ENCODE measurements around the gene SFXN3. TPM values are rescaled to one million over a fixed set of nuclear protein-coding genes. Genes with fewer than 3 reads are reported as not detected.
A peak's percentile ranks its signal among the peaks of the same experiment; 100 is the strongest.

The SFXN3 gene
- polyA plus RNA-seq, 1 experiment: 125 TPM

DNA sequence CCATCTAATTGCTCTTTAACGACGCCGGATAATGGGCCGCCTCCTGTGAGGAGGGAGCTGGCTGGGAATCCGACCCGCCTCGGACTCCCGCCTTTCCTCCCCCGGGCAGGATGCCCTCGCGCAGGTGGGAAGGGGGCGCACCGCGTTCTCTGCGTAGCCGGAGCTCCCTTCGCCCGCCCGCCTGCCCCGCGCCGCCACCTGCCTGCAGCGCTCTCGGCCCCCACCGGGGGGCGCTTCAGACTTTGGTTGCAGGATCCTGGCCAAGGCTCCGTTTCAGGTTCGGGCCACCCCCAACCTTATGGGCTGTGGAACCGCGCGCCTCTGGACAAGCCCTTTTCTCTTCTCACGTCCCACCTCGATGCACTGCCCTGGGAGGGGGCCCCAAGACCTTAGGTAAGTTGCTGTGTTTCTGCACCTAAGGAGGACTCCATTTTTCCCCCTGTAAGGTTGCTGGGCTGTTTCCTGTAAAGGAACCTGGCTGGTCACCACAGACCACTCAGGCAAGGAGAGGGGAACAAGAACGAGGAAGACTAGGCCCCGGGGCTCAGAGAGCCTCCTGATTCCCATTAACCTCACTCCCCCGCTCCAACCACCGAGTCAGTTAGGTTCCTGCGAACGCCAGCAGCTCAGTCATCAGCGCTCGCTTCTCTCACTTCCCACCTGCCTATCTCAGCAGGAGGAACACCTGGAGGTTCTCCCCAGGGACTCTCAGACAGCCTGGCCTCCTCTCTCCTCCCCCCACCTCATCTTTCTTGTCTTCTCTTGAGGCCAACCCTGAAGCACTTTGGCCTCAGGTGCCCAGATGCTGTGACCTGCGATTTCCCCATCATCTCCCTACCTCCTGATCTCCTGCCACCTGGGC, 19.4 kb downstream of the SFXN3 start:
- TF ChIP-seq, protein P1, sequence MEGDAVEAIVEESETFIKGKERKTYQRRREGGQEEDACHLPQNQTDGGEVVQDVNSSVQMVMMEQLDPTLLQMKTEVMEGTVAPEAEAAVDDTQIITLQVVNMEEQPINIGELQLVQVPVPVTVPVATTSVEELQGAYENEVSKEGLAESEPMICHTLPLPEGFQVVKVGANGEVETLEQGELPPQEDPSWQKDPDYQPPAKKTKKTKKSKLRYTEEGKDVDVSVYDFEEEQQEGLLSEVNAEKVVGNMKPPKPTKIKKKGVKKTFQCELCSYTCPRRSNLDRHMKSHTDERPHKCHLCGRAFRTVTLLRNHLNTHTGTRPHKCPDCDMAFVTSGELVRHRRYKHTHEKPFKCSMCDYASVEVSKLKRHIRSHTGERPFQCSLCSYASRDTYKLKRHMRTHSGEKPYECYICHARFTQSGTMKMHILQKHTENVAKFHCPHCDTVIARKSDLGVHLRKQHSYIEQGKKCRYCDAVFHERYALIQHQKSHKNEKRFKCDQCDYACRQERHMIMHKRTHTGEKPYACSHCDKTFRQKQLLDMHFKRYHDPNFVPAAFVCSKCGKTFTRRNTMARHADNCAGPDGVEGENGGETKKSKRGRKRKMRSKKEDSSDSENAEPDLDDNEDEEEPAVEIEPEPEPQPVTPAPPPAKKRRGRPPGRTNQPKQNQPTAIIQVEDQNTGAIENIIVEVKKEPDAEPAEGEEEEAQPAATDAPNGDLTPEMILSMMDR (IDR thresholded peaks at IDR 0.05; ENCODE audit: insufficient read depth, low read depth, low read length): peak; percentile 88
- DNase-seq (ENCODE audit: low read depth): no peak
- H3K27me3 ChIP-seq (ENCODE audit: control insufficient read depth, insufficient read depth, low read length): peaks cover 12% of the 10 kb centered on the region
- POLR2A ChIA-PET: interaction anchor here (0.6 kb wide), 1 partner anchor 11 kb away, joined by 3 read pairs; the partner anchor contains the start of gene KAZALD1
- no peaks in the 10 kb centered on the region for H3K36me3 ChIP-seq (ENCODE audit: control insufficient read depth, insufficient read depth, low read length)
- CTCF ChIA-PET: interaction anchor here (0.6 to 27.0 kb wide), 18 partner anchors 4 to 799 kb away, joined by 3 to 676 read pairs (median 4); partner anchors contain the start of genes KAZALD1, PDZD7 and SFXN3
- H3K4me3 ChIP-seq (ENCODE audit: low read depth, low read length): peak overlapping the region; percentile 18

DNA sequence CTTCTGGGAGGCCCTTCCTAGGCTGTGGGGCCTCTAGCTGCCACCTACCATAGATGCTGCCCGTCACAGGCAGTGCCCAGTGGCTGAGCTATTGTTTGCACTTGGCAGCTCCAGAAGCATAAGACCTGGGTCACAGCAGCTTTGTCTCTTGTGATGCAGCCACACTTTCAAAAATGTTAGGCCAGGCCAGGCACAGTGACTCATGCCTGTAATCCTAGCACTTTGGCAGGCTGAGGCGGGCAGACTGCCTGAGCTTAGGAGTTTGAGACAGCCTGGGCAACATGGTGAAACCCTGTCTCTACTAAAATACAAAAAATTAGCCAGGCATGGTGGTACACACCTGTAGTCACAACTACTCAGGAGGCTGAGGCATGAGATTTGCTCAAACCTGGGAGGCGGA, 21.3 kb downstream of the SFXN3 start:
- POLR2A ChIA-PET: interaction anchor here (1.0 to 1.3 kb wide), 2 partner anchors 9 kb away, joined by 7 to 9 read pairs; no protein-coding TSS in a partner anchor
- CTCF ChIA-PET: interaction anchor here (0.6 to 27.0 kb wide), 11 partner anchors 6 to 517 kb away, joined by 3 to 676 read pairs (median 5); partner anchors contain the start of genes KAZALD1 and LZTS2
- Histone ChIP-seq H3K36me3 (ENCODE audit: control insufficient read depth, insufficient read depth, low read length) (no peaks in the 10 kb centered on the region), H3K4me3 (ENCODE audit: low read depth, low read length) (no peak overlapping the region), H3K27me3 (ENCODE audit: control insufficient read depth, insufficient read depth, low read length) (peaks cover 11% of the 10 kb centered on the region)
- DNase-seq (ENCODE audit: low read depth): no peak
- TF ChIP-seq, protein P1 (IDR thresholded peaks at IDR 0.05; ENCODE audit: insufficient read depth, low read depth, low read length): no peak

DNA sequence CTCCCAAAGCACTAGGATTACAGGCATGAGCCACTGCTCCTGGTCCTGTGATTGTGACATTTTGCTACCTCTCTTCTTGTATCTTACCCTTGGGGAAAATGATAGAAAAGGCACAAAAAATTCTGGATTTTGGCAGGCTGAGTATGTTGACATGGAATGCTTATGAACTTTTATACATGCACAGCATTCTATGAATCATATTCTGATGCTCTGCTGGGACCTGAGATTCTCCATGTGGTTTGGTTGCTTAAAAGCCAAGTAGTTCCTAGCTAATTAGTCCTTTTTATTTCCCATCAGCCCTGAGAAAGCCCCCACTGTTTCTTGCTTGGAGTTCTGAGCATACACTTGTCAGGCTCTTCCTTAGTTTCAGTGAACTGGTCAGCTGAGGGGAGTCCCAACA, 22.5 kb downstream of the SFXN3 start:
- ChIA-PET CTCF (interaction anchor here (0.7 to 27.0 kb wide), 5 partner anchors 7 to 88 kb away, joined by 3 to 676 read pairs (median 70); partner anchors contain the start of gene KAZALD1), POLR2A (no interaction called here)

DNA sequence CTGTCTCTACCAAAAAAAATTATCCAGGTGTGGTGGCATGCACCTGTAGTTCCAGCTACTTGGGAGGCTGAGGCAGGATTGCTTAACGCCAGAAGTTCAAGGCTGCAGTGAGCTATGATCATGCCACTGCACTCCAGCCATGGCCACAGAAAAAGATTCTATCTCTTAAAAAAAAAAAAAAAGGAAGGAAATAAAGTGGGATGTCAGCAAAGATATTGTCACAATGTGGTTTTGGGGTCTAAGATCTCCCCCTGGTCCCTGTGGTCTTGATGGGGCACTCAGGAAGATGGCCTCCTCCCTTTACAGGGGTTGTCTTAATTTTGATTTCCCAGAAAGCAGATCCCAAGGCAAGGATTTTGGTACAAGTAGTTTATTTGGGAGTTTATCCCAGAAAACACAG, 23.3 kb downstream of the SFXN3 start:
- TF ChIP-seq, protein P1 (IDR thresholded peaks at IDR 0.05; ENCODE audit: insufficient read depth, low read depth, low read length): no peak

More for the DNA sequence above, 22.5 kb downstream of the SFXN3 start:
- no peak for DNase-seq (ENCODE audit: low read depth)
- TF ChIP-seq, protein P1 (IDR thresholded peaks at IDR 0.05; ENCODE audit: insufficient read depth, low read depth, low read length): no peak
- Histone ChIP-seq H3K4me3 (ENCODE audit: low read depth, low read length) (no peak overlapping the region), H3K27me3 (ENCODE audit: control insufficient read depth, insufficient read depth, low read length) (peaks cover 7% of the 10 kb centered on the region), H3K36me3 (ENCODE audit: control insufficient read depth, insufficient read depth, low read length) (no peaks in the 10 kb centered on the region)

DNA sequence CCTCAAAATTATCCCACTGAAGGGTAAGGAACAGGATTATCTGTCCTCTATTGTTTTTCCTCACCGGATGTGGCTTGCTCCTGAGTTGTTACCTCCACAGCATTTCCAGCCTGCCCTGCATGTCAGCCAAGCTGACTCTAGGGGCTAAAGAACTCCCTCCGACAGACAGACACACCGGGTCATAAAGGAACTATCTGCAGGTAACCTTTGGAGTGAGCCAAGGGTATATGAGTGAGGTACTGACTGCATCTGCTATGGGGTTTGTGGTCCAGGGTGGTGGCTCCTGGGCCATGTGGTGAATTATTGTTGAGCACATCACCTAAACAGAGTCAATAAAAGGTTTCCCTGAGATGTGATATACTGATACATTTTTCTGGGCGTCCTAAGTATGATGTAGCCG, 23.8 kb downstream of the SFXN3 start:
- H3K27me3 ChIP-seq (ENCODE audit: control insufficient read depth, insufficient read depth, low read length): no peaks in the 10 kb centered on the region
- ChIA-PET POLR2A (no interaction called here), CTCF (interaction anchor here (1.1 to 27.0 kb wide), 5 partner anchors 7 to 86 kb away, joined by 3 to 676 read pairs (median 70); partner anchors contain the start of gene KAZALD1)

More for the DNA sequence above, 23.3 kb downstream of the SFXN3 start:
- no peak overlapping the region for H3K4me3 ChIP-seq (ENCODE audit: low read depth, low read length)
- no peak for DNase-seq (ENCODE audit: low read depth)
- H3K36me3 ChIP-seq (ENCODE audit: control insufficient read depth, insufficient read depth, low read length): no peaks in the 10 kb centered on the region
- ChIA-PET CTCF (interaction anchor here (0.7 to 27.0 kb wide), 6 partner anchors 8 to 87 kb away, joined by 3 to 676 read pairs (median 36); partner anchors contain the start of gene KAZALD1), POLR2A (no interaction called here)
- no peaks in the 10 kb centered on the region; the same call in 1 of the 2 replicates for H3K27me3 ChIP-seq (ENCODE audit: control insufficient read depth, insufficient read depth, low read length)

More for the DNA sequence above, 23.8 kb downstream of the SFXN3 start:
- TF ChIP-seq, protein P1 (IDR thresholded peaks at IDR 0.05; ENCODE audit: insufficient read depth, low read depth, low read length): no peak
- DNase-seq (ENCODE audit: low read depth): no peak
- Histone ChIP-seq H3K36me3 (ENCODE audit: control insufficient read depth, insufficient read depth, low read length) (no peaks in the 10 kb centered on the region), H3K4me3 (ENCODE audit: low read depth, low read length) (no peak overlapping the region)

Data from BJ (cell line).